ENCODE data around the gene STIM1. TPM values are rescaled to one million over a fixed set of nuclear protein-coding genes. Genes with fewer than 3 reads are reported as not detected.
"Not testable (repeated sequence)": the region's sequence is repeated elsewhere in the genome, so short reads cannot be mapped to it uniquely, and the experiment has no call there.

STIM1 gene
- total RNA-seq, 1 donor from 2014 or later = 9.6 TPM

DNA sequence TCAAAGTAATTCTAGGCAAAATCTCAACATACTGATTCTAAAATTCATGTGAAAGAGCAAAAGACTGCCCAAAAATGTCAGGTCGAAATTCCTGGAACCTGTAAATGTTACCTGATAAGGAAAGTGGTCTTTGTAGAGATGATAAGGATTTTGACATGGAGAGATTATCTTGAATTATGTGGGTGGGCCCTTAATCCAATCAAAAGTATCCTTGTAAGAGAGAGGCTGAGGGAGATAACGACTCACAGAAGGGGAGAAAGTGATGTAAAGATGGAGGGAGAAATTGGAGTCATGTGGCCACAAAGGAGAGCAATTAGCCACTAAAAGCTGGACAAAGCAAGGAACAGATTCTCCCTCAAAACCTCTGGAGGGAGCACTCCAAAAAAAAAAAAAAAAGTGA is 259.7 kb downstream of the STIM1 start:
- no peaks in the 10 kb centered on the region for H3K36me3 Mint-ChIP-seq (ENCODE audit: unreplicated experiment)
- no peak overlapping the region for H3K4me3 Mint-ChIP-seq (ENCODE audit: unreplicated experiment)
- no peaks in the 10 kb centered on the region for H3K9me3 Mint-ChIP-seq (ENCODE audit: unreplicated experiment)
- TF ChIP-seq CTCF (IDR thresholded peaks at IDR 0.05; ENCODE audit: partially characterized antibody, unreplicated experiment) = no peak
- no peaks in the 10 kb centered on the region for H3K27me3 Mint-ChIP-seq (ENCODE audit: unreplicated experiment)
- H3K27ac Mint-ChIP-seq (ENCODE audit: unreplicated experiment) = no peak overlapping the region
- no peak for DNase-seq
- no peaks in the 10 kb centered on the region for H3K4me1 Mint-ChIP-seq (ENCODE audit: low read depth, unreplicated experiment)

GRCh38 chr11:4118107-4118506 is 262.6 kb downstream of the STIM1 start:
- TF ChIP-seq CTCF (IDR thresholded peaks at IDR 0.05; ENCODE audit: partially characterized antibody, unreplicated experiment) = no peak
- H3K27ac Mint-ChIP-seq (ENCODE audit: unreplicated experiment) = no peak overlapping the region
- no peaks in the 10 kb centered on the region for H3K27me3 Mint-ChIP-seq (ENCODE audit: unreplicated experiment)
- no peaks in the 10 kb centered on the region for H3K9me3 Mint-ChIP-seq (ENCODE audit: unreplicated experiment)
- no peaks in the 10 kb centered on the region for H3K36me3 Mint-ChIP-seq (ENCODE audit: unreplicated experiment)
- no peaks in the 10 kb centered on the region for H3K4me1 Mint-ChIP-seq (ENCODE audit: low read depth, unreplicated experiment)
- no peak overlapping the region for H3K4me3 Mint-ChIP-seq (ENCODE audit: unreplicated experiment)
- no peak for DNase-seq

- H3K27me3 Mint-ChIP-seq (ENCODE audit: unreplicated experiment) = no peaks in the 10 kb centered on the region
- no peak overlapping the region for H3K27ac Mint-ChIP-seq (ENCODE audit: unreplicated experiment)
- H3K4me1 Mint-ChIP-seq (ENCODE audit: low read depth, unreplicated experiment) = no peaks in the 10 kb centered on the region
- H3K4me3 Mint-ChIP-seq (ENCODE audit: unreplicated experiment) = no peak overlapping the region
- no peak for TF ChIP-seq CTCF (IDR thresholded peaks at IDR 0.05; ENCODE audit: partially characterized antibody, unreplicated experiment)
- no peaks in the 10 kb centered on the region for H3K9me3 Mint-ChIP-seq (ENCODE audit: unreplicated experiment)
- no peaks in the 10 kb centered on the region for H3K36me3 Mint-ChIP-seq (ENCODE audit: unreplicated experiment)
- DNase-seq = no peak
Measured at GRCh38 chr11:4123218-4123617, 267.8 kb downstream of the STIM1 start.

DNA sequence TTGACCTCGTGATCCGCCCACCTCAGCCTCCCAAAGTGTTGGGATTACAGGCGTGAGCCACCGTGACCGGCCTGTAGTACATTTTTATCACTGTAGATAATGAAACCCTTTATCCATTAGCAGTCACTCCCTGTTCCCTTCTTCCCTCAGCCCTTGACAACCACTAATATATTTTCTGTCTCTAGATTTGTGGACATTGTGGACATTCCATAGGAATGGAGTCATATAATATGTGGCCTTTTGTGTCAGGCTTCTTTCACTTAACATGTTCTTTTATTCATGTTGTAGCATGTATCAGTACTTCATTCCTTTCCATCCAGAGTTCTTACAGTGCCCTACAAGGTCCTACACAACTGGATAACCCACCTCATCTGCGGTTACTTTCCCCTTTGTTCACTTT is 269.7 kb downstream of the STIM1 start:
- Mint-ChIP-seq H3K36me3 (ENCODE audit: unreplicated experiment) (no peaks in the 10 kb centered on the region), H3K27ac (ENCODE audit: unreplicated experiment) (no peak overlapping the region), H3K4me1 (ENCODE audit: low read depth, unreplicated experiment) (no peaks in the 10 kb centered on the region), H3K4me3 (ENCODE audit: unreplicated experiment) (no peak overlapping the region), H3K27me3 (ENCODE audit: unreplicated experiment) (no peaks in the 10 kb centered on the region), H3K9me3 (ENCODE audit: unreplicated experiment) (no peaks in the 10 kb centered on the region)
- no peak for TF ChIP-seq CTCF (IDR thresholded peaks at IDR 0.05; ENCODE audit: partially characterized antibody, unreplicated experiment)
- no peak for DNase-seq

DNA sequence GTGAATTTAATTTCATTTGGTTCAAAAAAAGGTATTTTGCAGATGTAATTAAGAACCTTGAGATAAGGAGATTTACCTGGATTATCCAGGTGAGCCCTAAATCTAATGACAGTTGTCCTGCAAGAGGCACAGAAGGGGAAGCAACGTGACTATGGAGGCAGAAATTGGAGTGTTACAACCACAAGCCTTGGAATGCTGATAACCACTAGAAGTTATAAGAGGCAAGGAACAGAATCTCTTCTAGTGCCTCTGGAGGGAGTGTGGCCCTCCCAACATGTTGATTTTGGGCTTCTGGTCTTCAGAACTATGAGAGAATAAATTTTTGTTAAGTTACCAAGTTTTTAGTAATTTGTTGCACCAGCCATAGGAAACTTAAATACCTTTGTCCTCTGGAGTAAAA is 271.9 kb downstream of the STIM1 start:
- H3K9me3 Mint-ChIP-seq (ENCODE audit: unreplicated experiment) = no peaks in the 10 kb centered on the region
- H3K36me3 Mint-ChIP-seq (ENCODE audit: unreplicated experiment) = no peaks in the 10 kb centered on the region
- H3K4me3 Mint-ChIP-seq (ENCODE audit: unreplicated experiment) = no peak overlapping the region
- no peaks in the 10 kb centered on the region for H3K4me1 Mint-ChIP-seq (ENCODE audit: low read depth, unreplicated experiment)
- no peaks in the 10 kb centered on the region for H3K27me3 Mint-ChIP-seq (ENCODE audit: unreplicated experiment)
- H3K27ac Mint-ChIP-seq (ENCODE audit: unreplicated experiment) = no peak overlapping the region
- DNase-seq = no peak
- TF ChIP-seq CTCF (IDR thresholded peaks at IDR 0.05; ENCODE audit: partially characterized antibody, unreplicated experiment) = no peak

DNA sequence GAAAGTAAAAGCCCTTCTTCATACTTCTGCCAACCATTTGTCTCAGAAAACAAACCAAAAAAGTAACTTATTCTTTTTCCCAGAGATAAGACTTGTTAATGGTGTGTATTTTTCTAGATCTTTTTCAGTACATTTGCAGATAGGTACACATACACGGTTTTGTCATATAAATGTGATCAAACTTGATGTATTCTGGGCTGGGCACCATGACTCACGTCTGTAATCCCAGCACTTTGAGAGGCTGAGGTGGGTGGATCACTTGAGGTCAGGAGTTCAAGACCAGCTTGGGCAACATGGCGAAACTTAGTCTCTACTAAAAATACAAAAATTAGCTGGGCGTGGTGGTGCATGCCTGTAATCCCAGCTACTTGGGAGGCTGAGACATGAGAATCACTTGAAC is 274.8 kb downstream of the STIM1 start:
- H3K4me1 Mint-ChIP-seq (ENCODE audit: low read depth, unreplicated experiment); H3K27me3 Mint-ChIP-seq (ENCODE audit: unreplicated experiment); DNase-seq; H3K36me3 Mint-ChIP-seq (ENCODE audit: unreplicated experiment); H3K9me3 Mint-ChIP-seq (ENCODE audit: unreplicated experiment); H3K27ac Mint-ChIP-seq (ENCODE audit: unreplicated experiment); H3K4me3 Mint-ChIP-seq (ENCODE audit: unreplicated experiment): not testable (repeated sequence)
